T-helper 2 cell treated with Interferon-gamma antibody and Interleukin-4, amounts not matched to agents 5 μg/mL and 100 μg/mL, for 36 hours (primary cell): ENCODE measurements around the gene CDR2.
"Not testable (repeated sequence)": the region's sequence is repeated elsewhere in the genome, so short reads cannot be mapped to it uniquely, and the experiment has no call there.

Source experiments
- DNase-seq: peaks from one replicate; pipeline ENCODE4 v3.0.0; 2021; ENCODE audit warnings: low spot score
- H3K27ac Mint-ChIP-seq: one replicate; pipeline ENCODE4 v1.8.0; 2021; ENCODE audit warnings: mild to moderate bottlenecking, mixed read lengths
- H3K27me3 Mint-ChIP-seq: one replicate; pipeline ENCODE4 v1.8.0; 2021; ENCODE audit warnings: low read depth, mixed read lengths
- H3K36me3 Mint-ChIP-seq: one replicate; pipeline ENCODE4 v1.8.0; 2021; ENCODE audit warnings: low read depth, mixed read lengths
- H3K4me1 Mint-ChIP-seq: one replicate; pipeline ENCODE4 v1.8.0; 2021; ENCODE audit warnings: low read depth, mixed read lengths
- H3K4me3 Mint-ChIP-seq: one replicate; pipeline ENCODE4 v1.8.0; 2022; ENCODE audit warnings: mild to moderate bottlenecking, moderate library complexity, mixed read lengths
- H3K9me3 Mint-ChIP-seq: one replicate; pipeline ENCODE4 v1.8.0; 2021; ENCODE audit warnings: mixed read lengths

CDR2 gene

GRCh38 chr16:22352723-22353122 is 21.7 kb downstream of the CDR2 start:
- Mint-ChIP-seq H3K4me1 (peaks cover 33% of the 10 kb centered on the region), H3K27me3 (no peaks in the 10 kb centered on the region), H3K36me3 (peaks cover 58% of the 10 kb centered on the region), H3K9me3 (no peaks in the 10 kb centered on the region), H3K4me3 (no peak overlapping the region), H3K27ac (no peak overlapping the region)
- no peak for DNase-seq

- no peak for DNase-seq
- Mint-ChIP-seq H3K4me1 (peaks cover 29% of the 10 kb centered on the region), H3K4me3 (no peak overlapping the region), H3K36me3 (peaks cover 61% of the 10 kb centered on the region), H3K27ac (no peak overlapping the region), H3K9me3 (no peaks in the 10 kb centered on the region), H3K27me3 (no peaks in the 10 kb centered on the region)
Observed at GRCh38 chr16:22352140-22352539, 22.3 kb downstream of the CDR2 start.

- H3K9me3 Mint-ChIP-seq, H3K27me3 Mint-ChIP-seq, DNase-seq, H3K4me3 Mint-ChIP-seq, H3K27ac Mint-ChIP-seq: not testable (repeated sequence)
- Mint-ChIP-seq H3K4me1 (peaks cover 30% of the 10 kb centered on the region), H3K36me3 (peaks cover 70% of the 10 kb centered on the region)
Observed at GRCh38 chr16:22351017-22351416, 23.4 kb downstream of the CDR2 start.

DNA sequence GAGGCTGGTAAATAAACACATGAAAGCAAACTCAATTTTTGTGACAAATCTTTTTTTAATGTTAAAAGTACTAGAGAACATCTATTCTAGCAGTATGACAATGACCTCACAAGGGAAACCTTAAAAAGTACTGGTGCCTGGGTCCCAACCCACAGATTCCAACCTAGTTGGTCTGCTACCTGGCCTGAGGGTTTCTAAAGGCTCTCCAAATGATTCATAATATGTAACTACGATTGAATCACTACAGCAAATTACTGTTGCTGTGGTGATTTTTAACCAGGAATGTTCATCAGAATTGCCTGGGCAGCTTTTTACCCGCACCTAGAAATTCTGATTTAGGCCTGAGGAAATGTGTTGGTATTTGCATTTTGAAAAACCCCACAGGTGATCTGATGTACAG is 26.1 kb downstream of the CDR2 start:
- H3K36me3 Mint-ChIP-seq, result peaks cover 76% of the 10 kb centered on the region
- H3K27ac Mint-ChIP-seq, result no peak overlapping the region
- no peak for DNase-seq

DNA sequence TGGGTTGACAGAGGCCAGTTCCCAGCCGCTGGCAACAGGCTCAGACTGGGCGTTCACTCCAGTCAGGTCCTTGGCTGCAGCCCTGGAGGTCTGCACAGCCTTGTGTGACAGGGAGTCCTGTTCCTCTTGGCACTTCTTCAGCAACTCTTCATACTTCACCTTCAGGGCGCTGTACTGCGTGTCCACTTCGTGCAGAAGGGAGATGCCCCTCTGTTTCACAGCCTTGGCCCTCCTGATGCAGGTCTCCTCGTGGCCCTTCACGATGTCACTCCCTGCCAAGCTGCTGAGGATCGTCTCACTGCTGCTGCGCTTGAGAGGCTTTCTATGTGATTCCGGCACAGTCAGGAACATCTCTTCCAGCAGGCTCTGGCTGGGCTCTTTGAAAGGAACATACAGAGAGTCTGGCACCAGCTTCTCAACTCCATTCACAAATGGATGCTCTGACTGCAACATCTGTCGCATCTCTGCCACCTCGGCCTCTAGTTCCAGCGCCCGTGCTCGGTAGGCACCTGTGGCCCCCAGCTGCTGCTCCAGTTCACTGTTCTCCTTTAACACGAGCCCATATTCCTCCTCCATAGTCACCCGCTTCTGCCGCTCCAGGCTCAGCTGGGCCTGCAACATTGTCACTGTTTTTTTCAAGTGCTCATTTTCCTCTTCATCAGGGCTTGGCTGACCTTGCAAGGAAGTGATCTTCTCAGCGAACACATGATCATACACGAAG is 27.2 kb downstream of the CDR2 start:
- Mint-ChIP-seq H3K9me3 (no peaks in the 10 kb centered on the region), H3K27ac (no peak overlapping the region), H3K4me3 (no peak overlapping the region), H3K27me3 (no peaks in the 10 kb centered on the region), H3K36me3 (peaks cover 74% of the 10 kb centered on the region), H3K4me1 (peaks cover 6% of the 10 kb centered on the region)
- DNase-seq, result no peak

More for the DNA sequence above, 26.1 kb downstream of the CDR2 start:
- Mint-ChIP-seq H3K9me3 (no peaks in the 10 kb centered on the region), H3K4me3 (no peak overlapping the region), H3K27me3 (no peaks in the 10 kb centered on the region), H3K4me1 (peaks cover 5% of the 10 kb centered on the region)

GRCh38 chr16:22346483-22346882 is 27.9 kb downstream of the CDR2 start:
- H3K27ac Mint-ChIP-seq, result peak overlapping the region; percentile 5
- DNase-seq, result no peak
- peaks cover 74% of the 10 kb centered on the region for H3K36me3 Mint-ChIP-seq
- no peaks in the 10 kb centered on the region for H3K9me3 Mint-ChIP-seq
- peaks cover 8% of the 10 kb centered on the region for H3K4me1 Mint-ChIP-seq
- no peaks in the 10 kb centered on the region for H3K27me3 Mint-ChIP-seq
- no peak overlapping the region for H3K4me3 Mint-ChIP-seq

DNA sequence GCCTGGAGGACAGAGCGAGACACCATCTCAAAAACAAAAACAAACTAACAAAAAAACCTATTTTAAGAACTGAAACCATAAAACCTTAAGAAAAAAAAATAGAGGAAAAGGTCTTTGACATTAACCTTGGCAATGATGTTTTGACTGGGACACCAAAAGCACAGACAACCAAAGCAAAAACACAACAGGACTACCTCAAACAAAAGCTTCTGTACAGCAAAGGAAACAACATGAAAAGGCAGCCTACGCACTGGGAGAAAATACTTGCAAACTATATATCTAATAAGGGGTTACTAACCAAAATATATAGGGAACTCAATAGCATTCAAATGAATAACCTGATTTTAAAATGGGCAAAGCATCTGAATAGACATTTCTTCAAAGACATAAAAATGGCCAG is 32.3 kb downstream of the CDR2 start:
- peaks cover 73% of the 10 kb centered on the region for H3K36me3 Mint-ChIP-seq
- H3K4me3 Mint-ChIP-seq, result no peak overlapping the region
- no peaks in the 10 kb centered on the region for H3K27me3 Mint-ChIP-seq
- peaks cover 27% of the 10 kb centered on the region for H3K9me3 Mint-ChIP-seq
- no peak for DNase-seq
- no peak overlapping the region for H3K27ac Mint-ChIP-seq
- peaks cover 14% of the 10 kb centered on the region for H3K4me1 Mint-ChIP-seq

GRCh38 chr16:22340945-22341344 is 33.5 kb downstream of the CDR2 start:
- peaks cover 12% of the 10 kb centered on the region for H3K4me1 Mint-ChIP-seq
- H3K4me3 Mint-ChIP-seq, result no peak overlapping the region
- no peaks in the 10 kb centered on the region for H3K27me3 Mint-ChIP-seq
- DNase-seq, result no peak
- H3K36me3 Mint-ChIP-seq, result peaks cover 75% of the 10 kb centered on the region
- H3K27ac Mint-ChIP-seq, result no peak overlapping the region
- peaks cover 38% of the 10 kb centered on the region for H3K9me3 Mint-ChIP-seq

DNA sequence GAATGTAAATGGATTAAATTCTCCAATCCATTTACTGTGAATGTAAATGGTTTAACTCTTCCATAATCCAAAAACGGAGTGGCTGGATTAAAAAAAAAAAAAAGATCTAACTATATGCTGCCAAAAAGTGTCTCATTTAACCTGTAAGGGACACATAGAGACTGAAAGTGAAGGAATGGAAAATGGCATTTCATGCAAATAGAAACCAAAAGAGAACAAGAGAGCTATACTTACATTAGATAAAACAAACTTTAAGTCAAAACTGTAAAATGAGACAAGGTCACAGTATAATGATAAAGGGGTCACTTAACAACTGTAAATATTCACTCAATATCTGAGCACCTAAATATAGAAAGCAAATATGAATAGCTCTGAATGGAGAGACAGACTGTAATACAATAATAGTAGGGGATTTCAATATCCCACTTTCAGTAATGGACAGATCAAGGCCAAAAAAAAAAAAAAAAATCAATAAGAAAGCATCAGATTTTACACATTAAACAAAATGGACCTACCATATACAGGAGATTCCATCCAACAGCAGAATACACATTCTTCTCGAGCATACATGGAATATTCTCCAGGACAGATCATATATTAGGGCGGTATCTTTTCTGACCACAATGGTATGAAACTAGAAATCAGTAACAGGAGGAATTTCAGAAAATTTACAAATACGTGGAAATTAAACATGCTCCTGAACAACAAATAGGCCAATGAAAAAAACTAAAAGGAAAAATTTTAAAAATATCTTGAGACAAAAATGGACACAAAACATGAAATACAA is 36.4 kb downstream of the CDR2 start:
- no peak overlapping the region for H3K27ac Mint-ChIP-seq
- H3K36me3 Mint-ChIP-seq, result peaks cover 86% of the 10 kb centered on the region
- peaks cover 12% of the 10 kb centered on the region for H3K4me1 Mint-ChIP-seq
- H3K4me3 Mint-ChIP-seq, result no peak overlapping the region
- DNase-seq, result no peak
- peaks cover 38% of the 10 kb centered on the region for H3K9me3 Mint-ChIP-seq
- no peaks in the 10 kb centered on the region for H3K27me3 Mint-ChIP-seq

- Mint-ChIP-seq H3K36me3 (peaks cover 85% of the 10 kb centered on the region), H3K9me3 (peaks cover 38% of the 10 kb centered on the region), H3K4me1 (peaks cover 7% of the 10 kb centered on the region), H3K27ac (no peak overlapping the region), H3K27me3 (no peaks in the 10 kb centered on the region), H3K4me3 (no peak overlapping the region)
- DNase-seq, result no peak
Observed at GRCh38 chr16:22337045-22337444, 37.4 kb downstream of the CDR2 start.

DNA sequence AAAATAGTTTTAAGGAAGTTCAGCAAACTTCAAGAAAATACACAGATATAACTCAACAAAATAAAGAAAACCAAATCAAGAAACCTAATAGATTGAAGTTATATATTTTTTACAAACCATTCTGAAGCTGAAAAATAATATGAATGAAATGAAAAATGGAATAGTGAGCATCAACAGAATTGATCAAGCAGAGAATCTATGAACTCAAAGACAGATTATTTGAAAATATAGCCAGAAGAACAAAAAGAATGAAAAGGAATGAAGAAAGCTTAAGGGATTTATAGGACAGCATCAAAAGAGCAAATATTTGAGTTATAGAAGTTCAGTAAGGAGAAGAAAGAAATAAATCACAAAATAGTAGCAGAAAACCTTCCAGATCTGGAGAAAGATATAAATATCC is 37.8 kb downstream of the CDR2 start:
- Mint-ChIP-seq H3K9me3 (peaks cover 38% of the 10 kb centered on the region), H3K4me1 (peaks cover 6% of the 10 kb centered on the region)

GRCh38 chr16:22335668-22336246 is 38.7 kb downstream of the CDR2 start:
- no peak overlapping the region for H3K4me3 Mint-ChIP-seq
- H3K36me3 Mint-ChIP-seq, result peaks cover 80% of the 10 kb centered on the region
- DNase-seq, result no peak
- no peaks in the 10 kb centered on the region for H3K27me3 Mint-ChIP-seq
- H3K9me3 Mint-ChIP-seq, result peaks cover 38% of the 10 kb centered on the region
- H3K4me1 Mint-ChIP-seq, result peaks cover 6% of the 10 kb centered on the region
- no peak overlapping the region for H3K27ac Mint-ChIP-seq

More for the DNA sequence above, 37.8 kb downstream of the CDR2 start:
- Mint-ChIP-seq H3K4me3 (no peak overlapping the region), H3K27ac (no peak overlapping the region), H3K27me3 (no peaks in the 10 kb centered on the region), H3K36me3 (peaks cover 84% of the 10 kb centered on the region)
- no peak for DNase-seq

DNA sequence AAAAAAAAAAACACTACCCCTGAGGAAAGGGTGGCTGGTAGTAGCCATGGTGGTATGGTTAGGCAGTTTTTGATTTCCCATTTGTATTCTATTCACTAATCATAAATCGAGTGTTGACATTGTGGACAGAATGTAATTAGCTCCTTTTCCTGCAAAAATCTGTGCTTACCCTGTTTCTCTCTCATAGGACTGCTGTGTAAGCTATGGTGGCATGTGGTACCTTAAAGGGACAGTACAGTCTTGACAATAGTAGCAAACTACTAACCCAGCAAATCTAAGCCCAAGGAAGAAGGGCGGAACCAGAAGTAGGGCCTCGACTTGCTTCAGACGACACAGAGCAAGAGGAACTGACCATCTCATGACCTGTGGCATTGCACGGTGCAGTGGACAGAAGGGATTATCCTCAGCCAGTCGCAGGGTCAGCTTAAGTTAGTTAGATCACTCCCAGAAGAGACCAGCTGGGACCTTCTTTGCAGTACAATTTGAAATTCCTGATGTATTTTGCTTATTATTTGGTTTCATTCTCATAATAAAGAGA is 40.9 kb downstream of the CDR2 start:
- Mint-ChIP-seq H3K4me1 (peaks cover 8% of the 10 kb centered on the region), H3K9me3 (peaks cover 24% of the 10 kb centered on the region), H3K36me3 (peaks cover 76% of the 10 kb centered on the region), H3K27me3 (no peaks in the 10 kb centered on the region), H3K27ac (no peak overlapping the region), H3K4me3 (no peak overlapping the region)
- DNase-seq, result no peak

- H3K4me1 Mint-ChIP-seq, result peaks cover 2% of the 10 kb centered on the region
- no peak overlapping the region for H3K4me3 Mint-ChIP-seq
- no peak for DNase-seq
- peak overlapping the region; percentile 49 for H3K27ac Mint-ChIP-seq
- H3K27me3 Mint-ChIP-seq, result no peaks in the 10 kb centered on the region
- H3K9me3 Mint-ChIP-seq, result no peaks in the 10 kb centered on the region
- H3K36me3 Mint-ChIP-seq, result peaks cover 54% of the 10 kb centered on the region
Observed at GRCh38 chr16:22330326-22330725, 44.1 kb downstream of the CDR2 start.
